ENCODE results near the gene LDLRAD1. TPM values are rescaled to one million over a fixed set of nuclear protein-coding genes. Genes with fewer than 3 reads are reported as not detected.
"Not testable (repeated sequence)": the region's sequence is repeated elsewhere in the genome, so short reads cannot be mapped to it uniquely, and the experiment has no call there.

Gene LDLRAD1
- total and polyA plus RNA-seq, 5 donors from 2014 or later = not detected

GRCh38 chr1:53999920-54000319 is 18.1 kb downstream of the LDLRAD1 start:
- ATAC-seq (ENCODE audit: low read depth in 2 of 2) = no peak

GRCh38 chr1:53998223-53998622 is 19.8 kb downstream of the LDLRAD1 start:
- Mint-ChIP-seq H3K4me1 (no peaks in the 10 kb centered on the region), H3K4me3 (no peak overlapping the region), H3K9me3 (peaks cover 0 to 2% (median 0%) of the 10 kb centered on the region in 7 donors), H3K36me3 (no peaks in the 10 kb centered on the region), H3K27me3 (no peaks in the 10 kb centered on the region), H3K27ac (no peak overlapping the region)
- DNase-seq (no peak), ATAC-seq (ENCODE audit: low read depth in 2 of 2) (no peak)
- Histone ChIP-seq H3K27ac (ENCODE audit: insufficient read depth, low read length, poor library complexity, severe bottlenecking) (no peak overlapping the region), H3K27me3 (ENCODE audit: control insufficient read depth, insufficient read depth, low read length) (no peaks in the 10 kb centered on the region), H3K36me3 (ENCODE audit: control insufficient read depth, insufficient read depth, low read length) (no peaks in the 10 kb centered on the region), H3K9me3 (ENCODE audit: control insufficient read depth in 2 of 2, low read length in 2 of 2) (no peaks in the 10 kb centered on the region), H3K4me1 (ENCODE audit: control insufficient read depth, insufficient read depth, low read length, poor library complexity, severe bottlenecking) (no peaks in the 10 kb centered on the region), H3K4me3 (ENCODE audit: low read depth, low read length) (no peak overlapping the region)

More at GRCh38 chr1:53999920-54000319, 18.1 kb downstream of the LDLRAD1 start:
- DNase-seq = no peak
- Histone ChIP-seq H3K4me3 (ENCODE audit: low read depth, low read length) (no peak overlapping the region), H3K27ac (ENCODE audit: insufficient read depth, low read length, poor library complexity, severe bottlenecking) (no peak overlapping the region), H3K36me3 (ENCODE audit: control insufficient read depth, insufficient read depth, low read length) (no peaks in the 10 kb centered on the region), H3K27me3 (ENCODE audit: control insufficient read depth, insufficient read depth, low read length) (no peaks in the 10 kb centered on the region), H3K9me3 (ENCODE audit: control insufficient read depth in 2 of 2, low read length in 2 of 2) (no peaks in the 10 kb centered on the region), H3K4me1 (ENCODE audit: control insufficient read depth, insufficient read depth, low read length, poor library complexity, severe bottlenecking) (no peaks in the 10 kb centered on the region)
- H3K9me3 Mint-ChIP-seq = peaks cover 0 to 2% (median 0%) of the 10 kb centered on the region in 7 donors
- H3K36me3 Mint-ChIP-seq = no peaks in the 10 kb centered on the region
- no peaks in the 10 kb centered on the region for H3K27me3 Mint-ChIP-seq
- H3K27ac Mint-ChIP-seq = no peak overlapping the region
- H3K4me1 Mint-ChIP-seq = no peaks in the 10 kb centered on the region
- no peak overlapping the region for H3K4me3 Mint-ChIP-seq

DNA sequence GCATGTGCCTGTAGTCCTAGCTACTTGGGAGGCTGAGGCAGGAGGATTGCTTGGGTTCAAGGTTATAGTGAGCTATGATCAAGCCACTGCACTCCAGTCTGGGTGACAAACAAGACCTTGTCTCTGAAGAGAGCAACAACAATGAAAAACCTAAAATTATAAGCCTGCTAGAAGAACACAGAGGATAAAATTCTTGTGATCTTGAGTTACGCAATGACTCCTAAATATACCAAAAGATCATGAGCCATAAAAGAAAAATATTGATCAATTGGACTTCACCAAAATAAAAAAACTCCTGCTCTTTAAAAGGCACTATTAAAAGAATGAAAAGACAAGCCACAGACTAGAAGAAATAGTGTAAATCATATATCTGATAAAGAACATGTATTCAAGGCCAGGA is 22.3 kb downstream of the LDLRAD1 start:
- H3K27ac ChIP-seq (ENCODE audit: insufficient read depth, low read length, poor library complexity, severe bottlenecking) = no peak overlapping the region
- Mint-ChIP-seq H3K27me3 (no peaks in the 10 kb centered on the region), H3K36me3 (no peaks in the 10 kb centered on the region), H3K4me3 (no peak overlapping the region), H3K9me3 (peaks cover 0 to 2% (median 0%) of the 10 kb centered on the region in 7 donors), H3K27ac (no peak overlapping the region), H3K4me1 (no peaks in the 10 kb centered on the region)
- ATAC-seq (ENCODE audit: low read depth in 2 of 2) (no peak), DNase-seq (no peak)
- H3K36me3 ChIP-seq (ENCODE audit: control insufficient read depth, insufficient read depth, low read length) = no peaks in the 10 kb centered on the region
- no peak overlapping the region for H3K4me3 ChIP-seq (ENCODE audit: low read depth, low read length)
- H3K4me1 ChIP-seq (ENCODE audit: control insufficient read depth, insufficient read depth, low read length, poor library complexity, severe bottlenecking) = no peaks in the 10 kb centered on the region
- H3K9me3 ChIP-seq (ENCODE audit: control insufficient read depth in 2 of 2, low read length in 2 of 2) = no peaks in the 10 kb centered on the region
- H3K27me3 ChIP-seq (ENCODE audit: control insufficient read depth, insufficient read depth, low read length) = no peaks in the 10 kb centered on the region

- H3K9me3 ChIP-seq (ENCODE audit: control insufficient read depth in 2 of 2, low read length in 2 of 2); H3K4me1 ChIP-seq (ENCODE audit: control insufficient read depth, insufficient read depth, low read length, poor library complexity, severe bottlenecking); H3K27me3 ChIP-seq (ENCODE audit: control insufficient read depth, insufficient read depth, low read length); H3K9me3 Mint-ChIP-seq; H3K27ac ChIP-seq (ENCODE audit: insufficient read depth, low read length, poor library complexity, severe bottlenecking); H3K27ac Mint-ChIP-seq; H3K36me3 Mint-ChIP-seq; ATAC-seq (ENCODE audit: low read depth in 2 of 2); H3K4me3 ChIP-seq (ENCODE audit: low read depth, low read length); H3K27me3 Mint-ChIP-seq; H3K4me1 Mint-ChIP-seq; DNase-seq; H3K4me3 Mint-ChIP-seq; H3K36me3 ChIP-seq (ENCODE audit: control insufficient read depth, insufficient read depth, low read length): not testable (repeated sequence)
Observed at GRCh38 chr1:53994516-53994915, 23.5 kb downstream of the LDLRAD1 start.

GRCh38 chr1:53992085-53992874 is 25.7 kb downstream of the LDLRAD1 start:
- no peak for ATAC-seq (ENCODE audit: low read depth in 2 of 2)

DNA sequence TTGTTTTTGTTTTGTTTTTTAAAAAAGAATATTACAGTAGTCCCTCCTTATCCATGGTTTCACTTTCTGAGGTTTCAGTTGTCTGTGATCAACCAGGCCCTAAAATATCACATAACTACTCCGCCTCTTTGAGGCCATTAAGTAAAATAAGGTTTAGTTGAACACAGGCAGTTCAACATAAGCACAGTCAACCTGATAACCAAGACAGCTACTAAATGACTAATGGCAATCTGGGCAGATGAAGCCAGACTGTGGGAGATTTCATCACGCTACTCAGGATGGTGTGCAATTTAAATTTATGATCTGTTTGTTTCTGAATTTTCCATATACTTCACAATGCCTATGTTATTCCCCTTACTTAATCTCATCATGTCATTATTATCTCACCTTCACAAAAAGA is 30.1 kb downstream of the LDLRAD1 start:
- Histone ChIP-seq H3K4me3 (ENCODE audit: low read depth, low read length) (no peak overlapping the region), H3K4me1 (ENCODE audit: control insufficient read depth, insufficient read depth, low read length, poor library complexity, severe bottlenecking) (no peaks in the 10 kb centered on the region), H3K36me3 (ENCODE audit: control insufficient read depth, insufficient read depth, low read length) (no peaks in the 10 kb centered on the region), H3K27me3 (ENCODE audit: control insufficient read depth, insufficient read depth, low read length) (no peaks in the 10 kb centered on the region), H3K27ac (ENCODE audit: insufficient read depth, low read length, poor library complexity, severe bottlenecking) (no peak overlapping the region), H3K9me3 (ENCODE audit: control insufficient read depth in 2 of 2, low read length in 2 of 2) (no peaks in the 10 kb centered on the region)
- H3K9me3 Mint-ChIP-seq = no peaks in the 10 kb centered on the region
- H3K27me3 Mint-ChIP-seq = peaks cover 7% of the 10 kb centered on the region
- no peak overlapping the region for H3K4me3 Mint-ChIP-seq
- DNase-seq = peak in 1 of 3 donors; percentile 18
- H3K4me1 Mint-ChIP-seq = peaks cover 0 to 11% (median 3%) of the 10 kb centered on the region in 4 donors
- H3K27ac Mint-ChIP-seq = peak overlapping the region in 1 of 3 donors; percentile 51
- ATAC-seq (ENCODE audit: low read depth in 2 of 2) = no peak
- no peaks in the 10 kb centered on the region for H3K36me3 Mint-ChIP-seq

More at GRCh38 chr1:53992085-53992874, 25.7 kb downstream of the LDLRAD1 start:
- Histone ChIP-seq H3K4me1 (ENCODE audit: control insufficient read depth, insufficient read depth, low read length, poor library complexity, severe bottlenecking) (no peaks in the 10 kb centered on the region), H3K9me3 (ENCODE audit: control insufficient read depth in 2 of 2, low read length in 2 of 2) (no peaks in the 10 kb centered on the region), H3K4me3 (ENCODE audit: low read depth, low read length) (no peak overlapping the region), H3K36me3 (ENCODE audit: control insufficient read depth, insufficient read depth, low read length) (no peaks in the 10 kb centered on the region), H3K27me3 (ENCODE audit: control insufficient read depth, insufficient read depth, low read length) (no peaks in the 10 kb centered on the region), H3K27ac (ENCODE audit: insufficient read depth, low read length, poor library complexity, severe bottlenecking) (no peak overlapping the region)
- peaks cover 0 to 2% (median 0%) of the 10 kb centered on the region in 7 donors for H3K9me3 Mint-ChIP-seq
- peaks cover 0 to under 1% (median 0%) of the 10 kb centered on the region in 4 donors for H3K4me1 Mint-ChIP-seq
- no peaks in the 10 kb centered on the region for H3K36me3 Mint-ChIP-seq
- no peak overlapping the region for H3K4me3 Mint-ChIP-seq
- peaks cover 7% of the 10 kb centered on the region for H3K27me3 Mint-ChIP-seq
- peak in 1 of 3 donors; percentile 11 for DNase-seq
- no peak overlapping the region for H3K27ac Mint-ChIP-seq

- Mint-ChIP-seq H3K9me3 (no peaks in the 10 kb centered on the region), H3K4me3 (no peak overlapping the region), H3K27me3 (peaks cover 7% of the 10 kb centered on the region), H3K36me3 (no peaks in the 10 kb centered on the region), H3K27ac (peak overlapping the region in 1 of 3 donors; percentile 10), H3K4me1 (peaks cover 0 to 11% (median 3%) of the 10 kb centered on the region in 4 donors)
- no peaks in the 10 kb centered on the region for H3K27me3 ChIP-seq (ENCODE audit: control insufficient read depth, insufficient read depth, low read length)
- H3K9me3 ChIP-seq (ENCODE audit: control insufficient read depth in 2 of 2, low read length in 2 of 2) = no peaks in the 10 kb centered on the region
- H3K4me1 ChIP-seq (ENCODE audit: control insufficient read depth, insufficient read depth, low read length, poor library complexity, severe bottlenecking) = no peaks in the 10 kb centered on the region
- H3K4me3 ChIP-seq (ENCODE audit: low read depth, low read length) = no peak overlapping the region
- DNase-seq (peak in 1 of 3 donors; percentile 2), ATAC-seq (ENCODE audit: low read depth in 2 of 2) (no peak)
- no peak overlapping the region for H3K27ac ChIP-seq (ENCODE audit: insufficient read depth, low read length, poor library complexity, severe bottlenecking)
- no peaks in the 10 kb centered on the region for H3K36me3 ChIP-seq (ENCODE audit: control insufficient read depth, insufficient read depth, low read length)
Observed at GRCh38 chr1:53986458-53986857, 31.5 kb downstream of the LDLRAD1 start.

- H3K27ac Mint-ChIP-seq = no peak overlapping the region
Observed at GRCh38 chr1:53984726-53985125, 33.3 kb downstream of the LDLRAD1 start.

More at GRCh38 chr1:53984726-53985125, 33.3 kb downstream of the LDLRAD1 start:
- no peak for DNase-seq
- Mint-ChIP-seq H3K36me3 (no peaks in the 10 kb centered on the region), H3K4me1 (peaks cover 0 to 11% (median 3%) of the 10 kb centered on the region in 4 donors), H3K9me3 (no peaks in the 10 kb centered on the region), H3K4me3 (no peak overlapping the region), H3K27me3 (peaks cover 10% of the 10 kb centered on the region)
- H3K4me1 ChIP-seq (ENCODE audit: control insufficient read depth, insufficient read depth, low read length, poor library complexity, severe bottlenecking) = no peaks in the 10 kb centered on the region
- no peaks in the 10 kb centered on the region for H3K36me3 ChIP-seq (ENCODE audit: control insufficient read depth, insufficient read depth, low read length)
- ATAC-seq (ENCODE audit: low read depth in 2 of 2) = no peak
- no peaks in the 10 kb centered on the region for H3K27me3 ChIP-seq (ENCODE audit: control insufficient read depth, insufficient read depth, low read length)
- no peak overlapping the region for H3K27ac ChIP-seq (ENCODE audit: insufficient read depth, low read length, poor library complexity, severe bottlenecking)
- no peak overlapping the region for H3K4me3 ChIP-seq (ENCODE audit: low read depth, low read length)
- no peaks in the 10 kb centered on the region for H3K9me3 ChIP-seq (ENCODE audit: control insufficient read depth in 2 of 2, low read length in 2 of 2)
